ENCODE data around the gene LRRIQ1.

GRCh38 chr12:85043829-85044228 lies 7.7 kb downstream of the LRRIQ1 start:
- TF ChIP-seq CTCF (IDR thresholded peaks at IDR 0.05) (no peak), POLR2A (IDR thresholded peaks at IDR 0.05) (no peak)
